Heart right ventricle (tissue), 16 donors: ENCODE measurements around the gene AIM2. TPM values are rescaled to one million over a fixed set of nuclear protein-coding genes. Genes with fewer than 3 reads are reported as not detected.

Experiments
- ATAC-seq, 8 donors: fragments of 200-7000 bp; cut with Tn5 transposase; one replicate each; pipeline ENCODE4 v1.9.1; 2020; ENCODE audit warnings: mild to moderate bottlenecking in 8 of 8, moderate library complexity in 8 of 8, moderate number of reproducible peaks in 1 of 8
- DNase-seq, 2 donors: peaks; one replicate each; pipeline ENCODE4 v3.0.0-alpha.2; 2020
- H3K27ac ChIP-seq, 10 donors: fragments of 200-600 bp; sonication (generic) in 2 of 10; one replicate each; pipeline versions ENCODE4 v1.5.0 to v1.8.0; 2020 to 2022; ENCODE audit warnings: mild to moderate bottlenecking in 3 of 10
- H3K27me3 ChIP-seq, 7 donors: fragments of 200-600 bp; one replicate each; pipeline ENCODE4 v1.8.0; 2021 to 2022; ENCODE audit warnings: mild to moderate bottlenecking in 2 of 7
- H3K36me3 ChIP-seq, 9 donors: fragments of 200-600 bp; sonication (generic) in 1 of 9; one replicate each; pipeline versions ENCODE4 v1.5.0 to v1.8.0; 2020 to 2022; ENCODE audit warnings: mild to moderate bottlenecking in 2 of 9
- H3K4me1 ChIP-seq, 9 donors: fragments of 200-600 bp; sonication (generic) in 1 of 9; one replicate each; pipeline versions ENCODE4 v1.5.0 to v1.8.0; 2020 to 2022; ENCODE audit warnings: mild to moderate bottlenecking in 4 of 9
- H3K4me3 ChIP-seq, 10 donors: fragments of 200-600 bp; sonication (generic) in 2 of 10; one replicate each; pipeline versions ENCODE4 v1.5.0 to v1.8.0; 2020 to 2022; ENCODE audit warnings: mild to moderate bottlenecking in 7 of 10, moderate library complexity in 2 of 10
- H3K9me3 ChIP-seq, 11 donors: fragments of 200-600 bp in 10 of 11; sonication (generic) in 2 of 11; one replicate each; pipeline versions ENCODE4 v1.5.0 to v1.8.0; 2013 to 2022; ENCODE audit warnings: mild to moderate bottlenecking in 2 of 11, control low read depth in 1 of 11, moderate library complexity in 1 of 11
- CTCF ChIP-seq, 9 donors: fragments of 200-600 bp; sonication (generic) in 2 of 9; IDR thresholded peaks; one replicate each; pipeline versions ENCODE4 v1.5.0 to v1.8.0; 2021 to 2022; ENCODE audit warnings: antibody characterized with exemption in 9 of 9, mild to moderate bottlenecking in 5 of 9, moderate library complexity in 1 of 9
- WGBS, 2 donors: extraction: QIAGEN DNeasy Blood & Tissue Kit; methylation state at CpG; one replicate each; pipeline ENCODE4 v1.1.7; 2013; ENCODE audit warnings: inconsistent platforms in 1 of 2; 5-methylcytosine and 5-hydroxymethylcytosine counted together
- intact Hi-C, 10 donors: fragments of 100-400 bp; cut with DNase I; formaldehyde crosslinking; loops; one replicate each; pipeline versions ENCODE4 v1.11.1 to v1.14.2; 2022
- long read RNA-seq, 3 donors: library from polyadenylated mRNA; unstranded; transcript quantifications; one replicate each; pipeline ENCODE4 v2.0.0, GENCODE V29; 2020 to 2021
- polyA plus RNA-seq, 2 donors: library from polyadenylated mRNA; stranded (reverse); fragments of 200-250 nt; gene quantifications; one replicate each; pipeline ENCODE4 v1.2.3, GENCODE V29; 2013
- total RNA-seq, 10 donors: library from RNA; stranded (reverse); fragmentation: NEBNext Ultra II Directional in 3 of 10; extraction: Animal tissue kit (Norgen Biotek cat#: 25700) in 3 of 10; gene quantifications; one replicate each; pipeline versions ENCODE4 v1.2.1 to v1.2.4, GENCODE V29; 2021 to 2023
- donor health status: Arrhythmogenic right ventricular cardiomyopathy.
- donor health status: ischemic (EF 13 %, LVEDD 7.1; RV severe dilation, severe dysfunction).
- donor health status: healthy with polysubstance abuse.
- donor health status: DM: no; HTN: yes; CAD: no.
- donor health status: DM: no; HTN: no; CAD: no.
- donor health status: ischemic (EF 25% LVEDD 6.9; RV normal size, moderate dysfunction).
- donor health status: ischemic (EF 25% LVEDD 5.7; RV mildly dilated, moderate dysfunction).
- donor health status: healthy.
- donor health status: DM: yes; HTN: yes; CAD: no.
- donor health status: Ischemic cardiomyopathy.
- donor health status: ischemic (EF 35%, LVEDD 5.7; RV mildly dilated, moderate dysfunction).
- donor health status: nonischemic (EF 11% LVEDD 7.7; RV severe dilation, severe dysfunction).
- donor health status: DM: yes; HTN: yes; CAD: no.
- donor health status: PGD.
- donor health status: ischemic (EF 29% LVEDD 5.4; RV normal size, mild dysfunction).
- donor health status: nonischemic (EF 23%, LVEDD 6.1; RV moderate dilation, normal function).

Gene AIM2
- total RNA-seq (1 to 10 TPM in 1 of 10 donors, under 1 TPM in 3, not detected in 6; 0.42 to 1.8 (median 0.58) TPM), polyA plus RNA-seq (under 1 TPM; 0.03 to 0.66 TPM)
- long read RNA-seq, donor 1: 0 reads
- long read RNA-seq, donor 2: 0 reads
- long read RNA-seq, donor 3, partial matches to known transcripts: 0 of 1 reads
- long read RNA-seq, donor 3, other reads (novel, unspliced or antisense): 0 of 1 reads

- Histone ChIP-seq H3K27ac (peak within 1 kb of the TSS in 2 of 10 donors; percentile 32 to 88), H3K27me3 (no peaks in the 10 kb centered on the region), H3K4me1 (peaks cover 0 to 33% (median 0%) of the 10 kb centered on the region in 9 donors), H3K4me3 (peak within 1 kb of the TSS in 1 of 10 donors; percentile 43), H3K9me3 (no peaks in the 10 kb centered on the region), H3K36me3 (no peaks in the 10 kb centered on the region)
- no peak for TF ChIP-seq CTCF (IDR thresholded peaks at IDR 0.05)
- WGBS, 2 donors: 73 to 78% methylated on average over 6 of the region's 6 CpGs
- peak in 3 of 8 donors; percentile 29 to 53 (median 35) for ATAC-seq
- no peak for DNase-seq
- intact Hi-C loops: loop anchor here in 6 of 10 donors (10.0 kb wide), 3 partner anchors 572 to 1112 kb away; no protein-coding TSS in a partner anchor
Observed at GRCh38 chr1:159076438-159077119, at the start of gene AIM2. Gene AIM2, minus strand, starts transcription at chr1:159076766. Its CDS starts 3,267 bp downstream, at chr1:159073499.

- WGBS, 2 donors: 81 to 86% methylated on average over 5 of the region's 5 CpGs
- DNase-seq (no peak), ATAC-seq (no peak)
- no peaks in the 10 kb centered on the region for H3K36me3 ChIP-seq
- H3K27ac ChIP-seq: no peak overlapping the region
- TF ChIP-seq CTCF (IDR thresholded peaks at IDR 0.05): no peak
- no peaks in the 10 kb centered on the region for H3K9me3 ChIP-seq
- peaks cover 0 to 9% (median 0%) of the 10 kb centered on the region in 7 donors for H3K27me3 ChIP-seq
- intact Hi-C loops: no loop called here
- no peaks in the 10 kb centered on the region for H3K4me1 ChIP-seq
- H3K4me3 ChIP-seq: no peak overlapping the region
Observed at GRCh38 chr1:159123587-159123986, 47.0 kb upstream of the AIM2 start.

- intact Hi-C loops: no loop called here
- H3K4me1 ChIP-seq: no peaks in the 10 kb centered on the region
- no peak overlapping the region for H3K27ac ChIP-seq
- ATAC-seq: no peak
- no peaks in the 10 kb centered on the region for H3K9me3 ChIP-seq
- no peak overlapping the region for H3K4me3 ChIP-seq
- DNase-seq: no peak
- TF ChIP-seq CTCF (IDR thresholded peaks at IDR 0.05): no peak
- H3K36me3 ChIP-seq: no peaks in the 10 kb centered on the region
- H3K27me3 ChIP-seq: peaks cover 0 to 9% (median 0%) of the 10 kb centered on the region in 7 donors
- WGBS, 2 donors: 53 to 57% methylated on average over 2 of the region's 2 CpGs
Observed at GRCh38 chr1:159122005-159122621, 45.5 kb upstream of the AIM2 start.

GRCh38 chr1:159121526-159121925 lies 45.0 kb upstream of the AIM2 start:
- Histone ChIP-seq H3K27me3 (peaks cover 0 to 9% (median 0%) of the 10 kb centered on the region in 7 donors), H3K4me1 (no peaks in the 10 kb centered on the region), H3K9me3 (no peaks in the 10 kb centered on the region), H3K4me3 (no peak overlapping the region), H3K27ac (no peak overlapping the region), H3K36me3 (no peaks in the 10 kb centered on the region)
- TF ChIP-seq CTCF (IDR thresholded peaks at IDR 0.05): no peak
- ATAC-seq (no peak), DNase-seq (no peak)
- intact Hi-C loops: no loop called here
- WGBS, 2 donors: 86 to 95% methylated on average over 1 of the region's 1 CpG
